Muscle of back (tissue), 11 donors: ENCODE measurements around the gene ANP32E. TPM values are rescaled to one million over a fixed set of nuclear protein-coding genes. Genes with fewer than 3 reads are reported as not detected.

Experiments
- DNase-seq, 3 donors: peaks; one replicate each; pipeline versions ENCODE4 v3.0.0 to v3.0.0-alpha.2; 2013
- polyA plus RNA-seq, 10 donors: library from polyadenylated mRNA; unstranded; fragments of 120-200 nt; gene quantifications; one replicate each; pipeline ENCODE4 v1.2.1, GENCODE V29; 2013; ENCODE audit not compliant: insufficient read length in 10 of 10

The ANP32E gene
- polyA plus RNA-seq, 10 donors, result 35.6 to 54.5 (median 44.6) TPM

DNA sequence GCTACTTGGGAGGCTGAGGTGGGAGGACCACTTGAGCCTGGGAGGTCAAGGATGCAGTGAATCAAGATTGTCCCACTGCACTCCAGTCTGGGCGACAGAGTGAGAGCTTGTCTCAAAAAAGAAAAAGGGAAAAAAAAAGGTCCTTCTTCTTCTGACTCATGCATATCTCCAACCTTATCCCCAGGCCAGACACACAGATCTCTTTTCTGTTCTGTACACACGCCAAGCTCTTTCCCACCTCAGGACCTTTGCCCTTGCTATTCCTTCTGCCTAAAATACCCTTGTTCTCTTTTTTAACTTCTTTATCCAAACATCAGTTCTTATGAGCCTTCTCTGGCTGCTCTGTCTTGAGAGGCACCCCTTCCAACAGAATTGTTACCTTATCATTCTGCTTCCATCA lies 64.1 kb downstream of the ANP32E start:
- no peak for DNase-seq

DNA sequence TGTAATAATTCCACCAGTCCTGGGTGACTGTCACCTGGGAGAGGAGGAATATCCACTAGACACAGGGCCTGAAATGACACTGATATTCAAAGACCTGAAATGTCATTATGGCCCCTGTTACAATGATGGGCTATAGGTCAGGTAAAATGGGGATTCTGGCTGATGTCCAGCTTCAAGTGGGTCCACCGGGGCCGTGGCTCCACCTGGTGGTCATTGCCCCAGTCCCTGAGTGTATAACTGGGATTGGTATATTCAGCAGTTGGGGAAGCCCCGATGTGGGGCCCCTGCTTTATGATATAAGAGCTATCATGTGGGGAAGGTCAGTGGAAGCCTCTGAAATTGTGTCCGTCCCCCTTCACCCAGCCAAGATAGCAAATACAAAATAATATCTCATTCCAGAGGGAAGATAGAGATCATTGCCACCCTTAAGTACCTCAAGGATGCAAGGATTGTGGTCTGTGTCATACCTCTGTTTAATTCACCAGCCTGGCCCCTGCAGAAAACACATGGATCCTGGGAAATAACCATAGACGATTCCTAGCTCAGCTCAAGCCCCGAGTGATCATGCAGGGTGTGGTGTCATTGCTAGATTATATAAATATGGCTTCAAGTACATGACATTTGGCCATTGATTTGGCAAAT lies 66.8 kb downstream of the ANP32E start:
- DNase-seq, result peak in 1 of 3 donors; percentile 66

Other genes with a start within 250 kb of the ANP32E start
- gene OTUD7B, start 225.4 kb downstream of the ANP32E start, polyA plus RNA-seq, result 10 to 100 TPM; 11.4 to 15.5 (median 14.3) TPM
- gene VPS45, start 168.3 kb downstream of the ANP32E start, polyA plus RNA-seq, result 10 to 100 TPM; 38.4 to 60.2 (median 47.9) TPM
- gene PLEKHO1, start 86.2 kb downstream of the ANP32E start, polyA plus RNA-seq, result 10 to 100 TPM; 64.0 to 93.4 (median 78.0) TPM
- 1 to 10 TPM; 2.9 to 9.7 (median 5.1) TPM for gene CA14, start 21.7 kb upstream of the ANP32E start, polyA plus RNA-seq
- gene APH1A, start 32.9 kb upstream of the ANP32E start, polyA plus RNA-seq, result 100 to 1,000 TPM in 8 of 10 donors, 10 to 100 TPM in 2; 97.3 to 128 (median 112) TPM
- 10 to 100 TPM; 28.6 to 60.0 (median 40.3) TPM for gene C1orf54, start 36.7 kb upstream of the ANP32E start, polyA plus RNA-seq
- 1 to 10 TPM; 1.7 to 5.8 (median 3.3) TPM for gene CIART, start 46.4 kb upstream of the ANP32E start, polyA plus RNA-seq
- 10 to 100 TPM; 39.9 to 59.1 (median 44.1) TPM for gene MRPS21, start 57.7 kb upstream of the ANP32E start, polyA plus RNA-seq
- 10 to 100 TPM; 26.8 to 66.6 (median 37.7) TPM for gene PRPF3, start 85.4 kb upstream of the ANP32E start, polyA plus RNA-seq
- 10 to 100 TPM; 20.8 to 29.3 (median 24.4) TPM for gene RPRD2, start 128.0 kb upstream of the ANP32E start, polyA plus RNA-seq